ENCODE measurements around the gene PLEKHA5. TPM values are rescaled to one million over a fixed set of nuclear protein-coding genes. Genes with fewer than 3 reads are reported as not detected.
A peak's percentile ranks its signal among the peaks of the same experiment; 100 is the strongest.

The PLEKHA5 gene
- polyA plus RNA-seq, 1 donor (not counting 4 experiments of a cell fraction or from before 2014, with no cell fraction given), result 21.7 TPM

DNA sequence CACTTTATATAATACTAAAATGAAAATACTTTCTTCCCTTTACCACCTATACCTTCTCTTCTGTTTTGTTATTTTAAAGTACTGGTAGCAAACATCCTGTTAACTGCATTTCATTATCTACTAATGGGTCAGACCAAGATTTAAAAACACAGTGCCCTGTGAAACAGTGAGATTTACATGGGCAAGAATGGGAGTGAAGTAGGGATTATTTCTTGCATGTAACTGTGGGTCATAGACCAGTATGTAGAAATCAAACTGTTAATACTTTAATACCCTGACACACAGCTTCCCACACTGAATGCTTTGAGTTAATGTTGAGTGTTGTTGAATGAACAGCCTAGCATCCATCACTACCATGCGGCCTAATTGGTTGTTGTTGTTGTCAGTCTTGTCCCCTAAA lies 61.6 kb downstream of the PLEKHA5 start:
- Histone ChIP-seq H4K20me1 (ENCODE audit: control insufficient read depth, extremely low read depth, insufficient read depth, low read length) (no peaks in the 10 kb centered on the region), H3K9me1 (ENCODE audit: control insufficient read depth, extremely low read depth, insufficient read depth, low read length) (no peaks in the 10 kb centered on the region), H3K27me3 (ENCODE audit: control insufficient read depth, extremely low read depth, insufficient read depth, low read length) (no peaks in the 10 kb centered on the region), H3K79me2 (ENCODE audit: control insufficient read depth, insufficient read depth, low read length) (peaks cover 69% of the 10 kb centered on the region), H3K36me3 (ENCODE audit: control insufficient read depth in 2 of 2, extremely low read depth in 1 of 2, insufficient read depth in 2 of 2, low read length in 2 of 2) (no peaks in the 10 kb centered on the region), H3K27ac (ENCODE audit: control insufficient read depth, insufficient read depth, low read length) (no peak overlapping the region), H3K4me2 (ENCODE audit: control insufficient read depth, extremely low read depth, insufficient read depth, low read depth, low read length) (no peak overlapping the region), H3K9me3 (ENCODE audit: control insufficient read depth, low read depth, low read length) (no peaks in the 10 kb centered on the region), H3K4me1 (ENCODE audit: control insufficient read depth, extremely low read depth, insufficient read depth, low read length) (peaks cover 13% of the 10 kb centered on the region), H3K9ac (ENCODE audit: control insufficient read depth, extremely low read depth, insufficient read depth, low read length) (no peak overlapping the region), H2AFZ (ENCODE audit: control insufficient read depth, low read length) (no peak overlapping the region), H3K4me3 (ENCODE audit: control insufficient read depth in 2 of 3, extremely low read depth in 1 of 3, insufficient read depth in 2 of 3, low read depth in 1 of 3, low read length in 3 of 3) (no peak overlapping the region)
- TF ChIP-seq EZH2 (IDR thresholded peaks at IDR 0.05; ENCODE audit: low read length) (no peak), CTCF (optimal IDR thresholded peaks at IDR 0.05 in 1 of 3, IDR thresholded peaks at IDR 0.05 in 1 of 3, conservative IDR thresholded peaks at IDR 0.05 in 1 of 3; ENCODE audit: extremely low read depth in 1 of 3, insufficient read depth in 2 of 3, low read length in 3 of 3) (no peak)
- DNase-seq (ENCODE audit: low read depth, low spot score), result no peak
- FAIRE-seq, result no peak
- dilution Hi-C loops (cut with MboI; ENCODE audit: extremely low pct_ligation_motif_present, low sequenced_read_pairs), result no loop called here

DNA sequence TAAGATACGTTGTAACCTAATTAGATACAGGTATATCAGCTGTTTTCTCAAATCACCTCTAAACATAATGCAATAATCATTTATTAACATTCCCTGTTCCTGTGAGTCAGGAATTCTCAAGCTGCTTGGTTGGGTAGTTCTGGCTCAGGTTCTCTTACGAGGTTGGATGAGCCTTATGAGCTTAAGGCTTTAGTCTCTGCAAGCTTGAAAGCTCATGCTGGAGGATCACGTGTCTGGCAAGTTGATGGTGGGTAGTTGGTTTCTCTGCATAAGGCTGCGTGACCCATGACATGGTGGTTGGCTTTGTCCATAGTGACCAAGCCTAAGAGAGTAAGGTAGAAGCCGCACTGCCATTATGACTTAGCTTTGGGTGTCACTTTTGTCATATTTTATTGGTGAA lies 62.0 kb downstream of the PLEKHA5 start:
- Histone ChIP-seq H2AFZ (ENCODE audit: control insufficient read depth, low read length) (no peak overlapping the region), H3K4me1 (ENCODE audit: control insufficient read depth, extremely low read depth, insufficient read depth, low read length) (peaks cover 13% of the 10 kb centered on the region), H4K20me1 (ENCODE audit: control insufficient read depth, extremely low read depth, insufficient read depth, low read length) (no peaks in the 10 kb centered on the region), H3K4me2 (ENCODE audit: control insufficient read depth, extremely low read depth, insufficient read depth, low read depth, low read length) (no peak overlapping the region), H3K36me3 (ENCODE audit: control insufficient read depth in 2 of 2, extremely low read depth in 1 of 2, insufficient read depth in 2 of 2, low read length in 2 of 2) (no peaks in the 10 kb centered on the region), H3K9me1 (ENCODE audit: control insufficient read depth, extremely low read depth, insufficient read depth, low read length) (no peaks in the 10 kb centered on the region), H3K9me3 (ENCODE audit: control insufficient read depth, low read depth, low read length) (no peaks in the 10 kb centered on the region), H3K79me2 (ENCODE audit: control insufficient read depth, insufficient read depth, low read length) (peaks cover 67% of the 10 kb centered on the region), H3K27ac (ENCODE audit: control insufficient read depth, insufficient read depth, low read length) (no peak overlapping the region), H3K27me3 (ENCODE audit: control insufficient read depth, extremely low read depth, insufficient read depth, low read length) (no peaks in the 10 kb centered on the region), H3K4me3 (ENCODE audit: control insufficient read depth in 2 of 3, extremely low read depth in 1 of 3, insufficient read depth in 2 of 3, low read depth in 1 of 3, low read length in 3 of 3) (no peak overlapping the region), H3K9ac (ENCODE audit: control insufficient read depth, extremely low read depth, insufficient read depth, low read length) (no peak overlapping the region)
- dilution Hi-C loops (cut with MboI; ENCODE audit: extremely low pct_ligation_motif_present, low sequenced_read_pairs), result no loop called here
- FAIRE-seq (peak; percentile 52), DNase-seq (ENCODE audit: low read depth, low spot score) (no peak)
- TF ChIP-seq EZH2 (IDR thresholded peaks at IDR 0.05; ENCODE audit: low read length) (no peak), CTCF (optimal IDR thresholded peaks at IDR 0.05 in 1 of 3, IDR thresholded peaks at IDR 0.05 in 1 of 3, conservative IDR thresholded peaks at IDR 0.05 in 1 of 3; ENCODE audit: extremely low read depth in 1 of 3, insufficient read depth in 2 of 3, low read length in 3 of 3) (no peak)

Measured in keratinocyte (primary cell).